NT2/D1 (cell line): ENCODE measurements around the gene MAMDC4.
"Not testable (repeated sequence)": the region's sequence is repeated elsewhere in the genome, so short reads cannot be mapped to it uniquely, and the experiment has no call there.

ENCODE experiments used
- SUZ12 ChIP-seq: IDR thresholded peaks from 2 replicates; pipeline ENCODE4 v1.6.1; 2011; ENCODE audit not compliant: insufficient read length, insufficient read depth; ENCODE audit errors: extremely low read depth
- YY1 ChIP-seq: IDR thresholded peaks from 2 replicates; pipeline ENCODE4 v1.6.1; 2011; ENCODE audit not compliant: insufficient read length, insufficient read depth

GRCh38 chr9:136869611-136870010, 17.5 kb downstream of the MAMDC4 start:
- TF ChIP-seq SUZ12, YY1: not testable (repeated sequence)
